Liver (tissue), 3 donors: ENCODE measurements around the gene ARID4A.

Experiments
- ATF3 ChIP-seq: IDR thresholded peaks from 2 replicates; pipeline ENCODE4 v1.6.1; 2016; ENCODE audit warnings: antibody characterized with exemption
- JUND ChIP-seq, 2 donors: IDR thresholded peaks; 2 replicates each; pipeline ENCODE4 v1.6.1; 2016; ENCODE audit warnings: antibody characterized with exemption in 2 of 2
- TF ChIP-seq, protein P1 (sequence below): IDR thresholded peaks from 2 replicates; pipeline ENCODE4 v1.6.1; 2016; ENCODE audit warnings: antibody characterized with exemption
- TF ChIP-seq, protein P2 (sequence below): fragments of 150-350 bp; IDR thresholded peaks from 2 replicates; pipeline ENCODE4 v1.5.1; 2017; ENCODE audit warnings: improper control_type of control experiment, low read depth, low read length; ENCODE audit not compliant: missing input control
- donor health status: healthy.
- donor health status: healthy.

DNA sequence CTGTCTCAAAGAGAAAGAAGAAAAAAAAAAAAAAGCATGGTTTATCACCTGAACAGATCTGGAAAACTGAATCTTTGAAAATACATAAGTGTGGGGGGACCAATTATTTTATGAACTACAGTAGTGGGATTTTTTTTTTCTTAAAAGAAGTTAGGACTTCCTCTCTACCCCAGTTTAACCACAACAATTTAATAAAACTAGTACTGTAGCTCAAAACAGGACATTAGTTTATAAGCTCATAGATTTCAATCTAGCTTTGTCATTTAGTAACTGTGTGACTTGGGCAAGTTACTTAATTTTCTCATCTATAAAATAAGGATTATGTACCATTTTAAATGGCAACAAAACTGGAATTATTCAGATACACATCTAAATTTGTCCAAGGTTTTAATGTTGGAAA, 23.5 kb upstream of the ARID4A start:
- TF ChIP-seq, protein P1, sequence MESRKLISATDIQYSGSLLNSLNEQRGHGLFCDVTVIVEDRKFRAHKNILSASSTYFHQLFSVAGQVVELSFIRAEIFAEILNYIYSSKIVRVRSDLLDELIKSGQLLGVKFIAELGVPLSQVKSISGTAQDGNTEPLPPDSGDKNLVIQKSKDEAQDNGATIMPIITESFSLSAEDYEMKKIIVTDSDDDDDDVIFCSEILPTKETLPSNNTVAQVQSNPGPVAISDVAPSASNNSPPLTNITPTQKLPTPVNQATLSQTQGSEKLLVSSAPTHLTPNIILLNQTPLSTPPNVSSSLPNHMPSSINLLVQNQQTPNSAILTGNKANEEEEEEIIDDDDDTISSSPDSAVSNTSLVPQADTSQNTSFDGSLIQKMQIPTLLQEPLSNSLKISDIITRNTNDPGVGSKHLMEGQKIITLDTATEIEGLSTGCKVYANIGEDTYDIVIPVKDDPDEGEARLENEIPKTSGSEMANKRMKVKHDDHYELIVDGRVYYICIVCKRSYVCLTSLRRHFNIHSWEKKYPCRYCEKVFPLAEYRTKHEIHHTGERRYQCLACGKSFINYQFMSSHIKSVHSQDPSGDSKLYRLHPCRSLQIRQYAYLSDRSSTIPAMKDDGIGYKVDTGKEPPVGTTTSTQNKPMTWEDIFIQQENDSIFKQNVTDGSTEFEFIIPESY: no peak
- TF ChIP-seq, protein P2, sequence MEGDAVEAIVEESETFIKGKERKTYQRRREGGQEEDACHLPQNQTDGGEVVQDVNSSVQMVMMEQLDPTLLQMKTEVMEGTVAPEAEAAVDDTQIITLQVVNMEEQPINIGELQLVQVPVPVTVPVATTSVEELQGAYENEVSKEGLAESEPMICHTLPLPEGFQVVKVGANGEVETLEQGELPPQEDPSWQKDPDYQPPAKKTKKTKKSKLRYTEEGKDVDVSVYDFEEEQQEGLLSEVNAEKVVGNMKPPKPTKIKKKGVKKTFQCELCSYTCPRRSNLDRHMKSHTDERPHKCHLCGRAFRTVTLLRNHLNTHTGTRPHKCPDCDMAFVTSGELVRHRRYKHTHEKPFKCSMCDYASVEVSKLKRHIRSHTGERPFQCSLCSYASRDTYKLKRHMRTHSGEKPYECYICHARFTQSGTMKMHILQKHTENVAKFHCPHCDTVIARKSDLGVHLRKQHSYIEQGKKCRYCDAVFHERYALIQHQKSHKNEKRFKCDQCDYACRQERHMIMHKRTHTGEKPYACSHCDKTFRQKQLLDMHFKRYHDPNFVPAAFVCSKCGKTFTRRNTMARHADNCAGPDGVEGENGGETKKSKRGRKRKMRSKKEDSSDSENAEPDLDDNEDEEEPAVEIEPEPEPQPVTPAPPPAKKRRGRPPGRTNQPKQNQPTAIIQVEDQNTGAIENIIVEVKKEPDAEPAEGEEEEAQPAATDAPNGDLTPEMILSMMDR: no peak
- TF ChIP-seq JUND (IDR thresholded peaks at IDR 0.05) (no peak), ATF3 (no peak)
